Nephron (organoid): ENCODE results near the gene NKD2.

Source experiments
- H3K27ac Mint-ChIP-seq, 3 experiments: 2 replicates each; pipeline ENCODE4 v1.8.0; 2020; ENCODE audit warnings: mixed read lengths in 3 of 3, mild to moderate bottlenecking in 2 of 3, moderate library complexity in 1 of 3
- H3K27me3 Mint-ChIP-seq: 2 replicates; pipeline ENCODE4 v1.8.0; 2021; ENCODE audit warnings: low read depth, mild to moderate bottlenecking, moderate library complexity, mixed read lengths
- H3K36me3 Mint-ChIP-seq: 2 replicates; pipeline ENCODE4 v1.8.0; 2020; ENCODE audit warnings: low read depth, mixed read lengths
- H3K4me1 Mint-ChIP-seq: 2 replicates; pipeline ENCODE4 v1.8.0; 2020; ENCODE audit warnings: mixed read lengths
- H3K4me3 Mint-ChIP-seq, 3 experiments: 2 replicates each; pipeline ENCODE4 v1.8.0; 2020; ENCODE audit warnings: mild to moderate bottlenecking in 3 of 3, mixed read lengths in 3 of 3, moderate library complexity in 2 of 3
- H3K9me3 Mint-ChIP-seq: 2 replicates; pipeline ENCODE4 v1.8.0; 2020; ENCODE audit warnings: mixed read lengths
- TF ChIP-seq, protein P1 (sequence below), 3 experiments: fragments of 200-600 bp; sonication (generic); IDR thresholded peaks; one replicate each; pipeline ENCODE4 v1.5.0; 2021; ENCODE audit warnings: antibody characterized with exemption in 3 of 3; ENCODE audit not compliant: unreplicated experiment in 3 of 3

Gene NKD2

DNA sequence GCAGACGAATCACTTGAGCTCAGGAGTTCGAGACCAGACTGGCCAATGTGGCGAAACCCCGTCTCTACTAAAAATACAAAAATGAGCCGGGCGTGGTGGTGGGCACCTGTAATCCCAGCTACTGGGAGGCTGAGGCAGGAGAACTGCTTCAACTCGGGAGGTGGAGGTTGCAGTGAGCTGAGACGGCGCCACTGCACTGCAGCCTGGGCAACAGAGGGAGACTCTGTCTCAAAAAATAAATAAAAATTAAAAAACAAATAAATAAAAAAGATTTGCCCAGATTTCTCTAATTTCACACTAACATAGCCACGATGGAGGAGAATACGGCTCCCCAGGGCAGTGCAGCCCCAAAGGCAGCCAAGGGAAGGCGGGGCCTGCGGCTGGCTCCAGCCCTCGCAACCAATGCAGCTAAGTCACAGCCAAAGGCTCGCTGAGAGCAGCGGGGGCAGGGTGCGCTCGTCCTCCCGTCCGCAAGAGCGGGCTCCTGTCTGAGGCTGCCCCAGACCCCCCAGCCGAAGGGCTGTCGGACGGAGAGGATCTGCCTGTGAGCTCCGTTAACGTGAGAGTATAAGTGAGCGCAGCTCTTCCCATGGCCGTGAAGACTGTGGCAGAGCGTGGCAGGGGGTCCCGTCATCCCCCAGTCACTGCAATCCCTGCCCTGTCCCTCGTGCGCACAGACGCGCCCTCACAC is 59.7 kb downstream of the NKD2 start:
- no peaks in the 10 kb centered on the region for H3K27me3 Mint-ChIP-seq
- no peak overlapping the region for H3K4me3 Mint-ChIP-seq
- TF ChIP-seq, protein P1, sequence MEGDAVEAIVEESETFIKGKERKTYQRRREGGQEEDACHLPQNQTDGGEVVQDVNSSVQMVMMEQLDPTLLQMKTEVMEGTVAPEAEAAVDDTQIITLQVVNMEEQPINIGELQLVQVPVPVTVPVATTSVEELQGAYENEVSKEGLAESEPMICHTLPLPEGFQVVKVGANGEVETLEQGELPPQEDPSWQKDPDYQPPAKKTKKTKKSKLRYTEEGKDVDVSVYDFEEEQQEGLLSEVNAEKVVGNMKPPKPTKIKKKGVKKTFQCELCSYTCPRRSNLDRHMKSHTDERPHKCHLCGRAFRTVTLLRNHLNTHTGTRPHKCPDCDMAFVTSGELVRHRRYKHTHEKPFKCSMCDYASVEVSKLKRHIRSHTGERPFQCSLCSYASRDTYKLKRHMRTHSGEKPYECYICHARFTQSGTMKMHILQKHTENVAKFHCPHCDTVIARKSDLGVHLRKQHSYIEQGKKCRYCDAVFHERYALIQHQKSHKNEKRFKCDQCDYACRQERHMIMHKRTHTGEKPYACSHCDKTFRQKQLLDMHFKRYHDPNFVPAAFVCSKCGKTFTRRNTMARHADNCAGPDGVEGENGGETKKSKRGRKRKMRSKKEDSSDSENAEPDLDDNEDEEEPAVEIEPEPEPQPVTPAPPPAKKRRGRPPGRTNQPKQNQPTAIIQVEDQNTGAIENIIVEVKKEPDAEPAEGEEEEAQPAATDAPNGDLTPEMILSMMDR (IDR thresholded peaks at IDR 0.05; ENCODE audit: unreplicated experiment in 3 of 3) = no peak

DNA sequence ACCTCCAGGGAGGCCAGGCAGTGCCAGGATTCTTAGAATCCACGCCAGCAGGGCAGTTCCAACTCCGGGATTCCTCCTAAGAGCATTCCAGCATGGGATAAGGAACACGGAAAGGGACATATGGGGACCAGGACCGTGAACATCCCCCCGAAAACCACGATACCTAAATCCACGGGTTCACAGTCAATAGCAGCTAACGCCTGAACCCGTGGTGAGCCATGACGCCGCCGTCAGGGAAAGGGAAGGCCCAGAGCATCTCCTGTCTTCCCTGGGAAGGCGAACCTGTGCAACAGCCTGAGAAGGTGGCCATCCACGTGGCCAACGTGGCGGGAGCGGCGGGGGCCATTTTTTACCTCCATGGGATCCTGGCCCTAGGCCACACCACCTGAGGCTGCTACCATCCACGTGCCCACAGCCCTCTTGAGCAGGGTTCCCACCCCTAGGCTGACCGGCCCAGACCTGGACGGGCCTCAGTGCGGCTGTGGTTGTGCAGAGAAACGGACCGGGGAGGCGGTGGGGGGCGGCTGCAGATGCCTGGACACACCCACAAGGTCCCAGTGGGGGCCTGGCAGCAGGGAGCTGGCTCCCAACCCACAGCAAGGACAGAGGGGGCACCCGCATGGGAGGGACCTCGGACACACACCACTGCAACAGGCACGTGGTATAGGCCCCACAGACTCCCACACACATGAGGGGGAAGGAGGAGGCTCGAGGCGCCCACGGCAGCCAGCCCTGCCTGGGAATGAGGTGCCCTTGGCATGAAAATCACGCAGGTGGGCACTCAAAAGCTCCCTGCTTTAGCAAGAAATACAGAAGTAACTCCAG is 60.5 kb downstream of the NKD2 start:
- Mint-ChIP-seq H3K4me1 (no peaks in the 10 kb centered on the region), H3K9me3 (no peaks in the 10 kb centered on the region), H3K27me3 (no peaks in the 10 kb centered on the region), H3K27ac (no peak overlapping the region), H3K4me3 (no peak overlapping the region), H3K36me3 (peaks cover 15% of the 10 kb centered on the region)
- TF ChIP-seq, protein P1 (IDR thresholded peaks at IDR 0.05; ENCODE audit: unreplicated experiment in 3 of 3) = no peak

More for the DNA sequence above, 59.7 kb downstream of the NKD2 start:
- Mint-ChIP-seq H3K27ac (no peak overlapping the region), H3K9me3 (no peaks in the 10 kb centered on the region), H3K36me3 (peaks cover 11% of the 10 kb centered on the region), H3K4me1 (no peaks in the 10 kb centered on the region)

DNA sequence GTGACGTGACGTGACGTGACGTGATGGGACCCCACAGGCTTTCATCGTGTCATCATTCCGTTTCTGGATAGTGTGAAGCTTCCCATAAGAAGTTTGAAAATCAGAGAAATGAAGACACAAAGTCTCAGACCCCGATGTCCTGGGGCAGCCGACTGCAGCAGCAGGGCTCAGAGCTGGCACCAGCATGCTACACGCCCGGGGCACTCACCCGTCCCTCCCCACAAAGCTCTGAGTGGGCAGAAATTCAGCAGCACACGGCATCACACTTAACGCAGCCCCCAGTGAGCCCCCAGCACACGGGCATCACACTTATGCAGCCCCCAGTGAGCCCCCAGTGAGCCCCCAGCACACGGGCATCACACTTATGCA is 61.1 kb downstream of the NKD2 start:
- TF ChIP-seq, protein P1 (IDR thresholded peaks at IDR 0.05; ENCODE audit: unreplicated experiment in 3 of 3) = no peak
- Mint-ChIP-seq H3K27me3 (no peaks in the 10 kb centered on the region), H3K4me3 (no peak overlapping the region), H3K27ac (no peak overlapping the region), H3K4me1 (no peaks in the 10 kb centered on the region), H3K9me3 (no peaks in the 10 kb centered on the region), H3K36me3 (peaks cover 11% of the 10 kb centered on the region)

DNA sequence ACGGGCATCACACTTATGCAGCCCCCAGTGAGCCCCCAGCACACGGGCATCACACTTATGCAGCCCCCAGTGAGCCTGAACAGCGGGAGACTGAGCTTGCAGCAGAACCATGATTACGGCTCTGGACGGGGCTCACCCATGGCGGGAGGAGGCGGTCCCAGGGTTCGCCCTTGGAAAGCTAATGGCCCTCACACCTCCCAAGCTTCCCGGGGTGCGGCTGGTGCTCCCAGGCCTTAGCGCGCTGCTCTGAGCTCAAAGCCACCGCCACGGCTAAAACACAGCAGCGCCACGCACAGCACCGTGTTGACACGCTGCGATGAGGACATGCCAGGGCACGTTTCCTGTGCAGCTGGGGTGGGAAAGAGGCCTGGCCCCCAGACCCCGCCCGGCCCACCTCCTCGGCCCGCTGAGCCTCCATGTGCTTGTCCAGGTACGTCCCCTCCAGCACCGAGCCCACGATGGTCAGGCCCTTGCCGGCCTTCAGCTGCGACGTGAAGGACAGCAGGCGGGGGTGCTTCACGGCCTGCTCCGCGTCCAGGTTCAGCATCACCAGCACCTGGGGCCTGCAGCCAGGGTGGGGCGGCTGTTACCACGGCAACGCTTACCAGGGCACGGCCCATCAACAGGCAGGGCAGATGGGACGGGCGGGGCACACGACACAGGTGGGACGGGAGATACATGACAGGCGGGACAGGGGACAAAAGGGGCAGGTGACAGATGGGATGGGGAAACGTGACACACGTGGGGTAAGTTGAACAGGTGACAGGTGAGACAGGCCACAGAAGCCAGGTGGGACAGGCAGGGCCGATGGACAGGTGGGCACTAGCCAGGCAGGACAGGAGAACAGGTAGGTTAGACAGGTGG is 64.9 kb downstream of the NKD2 start:
- Mint-ChIP-seq H3K4me3 (no peak overlapping the region), H3K36me3 (peaks cover 5% of the 10 kb centered on the region), H3K27ac (no peak overlapping the region), H3K9me3 (no peaks in the 10 kb centered on the region), H3K4me1 (no peaks in the 10 kb centered on the region), H3K27me3 (peaks cover 3% of the 10 kb centered on the region)
- TF ChIP-seq, protein P1 (IDR thresholded peaks at IDR 0.05; ENCODE audit: unreplicated experiment in 3 of 3) = no peak

DNA sequence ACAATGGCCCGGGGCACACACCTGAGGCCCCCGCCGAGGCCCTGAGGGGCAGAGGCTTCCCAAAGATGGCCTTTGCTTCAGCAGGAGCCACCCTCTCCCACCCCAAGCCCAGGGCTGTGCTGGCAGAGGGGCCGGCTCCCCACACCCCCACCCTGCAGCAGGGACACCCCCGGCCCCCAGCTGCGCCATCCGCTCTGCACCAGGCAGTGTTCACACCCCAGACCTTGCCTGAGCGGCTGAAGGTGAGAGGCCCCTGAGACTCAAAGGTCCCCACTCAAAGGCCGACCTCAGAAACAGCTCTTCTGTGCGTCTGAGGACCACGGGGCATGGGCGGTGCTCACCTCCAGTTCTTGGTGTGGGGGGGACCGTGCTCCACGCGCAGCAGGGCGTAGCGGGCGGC is 65.6 kb downstream of the NKD2 start:
- Mint-ChIP-seq H3K4me3 (no peak overlapping the region), H3K27ac (no peak overlapping the region), H3K27me3 (peaks cover 3% of the 10 kb centered on the region)

More for the DNA sequence above, 65.6 kb downstream of the NKD2 start:
- peaks cover 7% of the 10 kb centered on the region for H3K36me3 Mint-ChIP-seq
- no peaks in the 10 kb centered on the region for H3K9me3 Mint-ChIP-seq
- no peaks in the 10 kb centered on the region for H3K4me1 Mint-ChIP-seq
- TF ChIP-seq, protein P1 (IDR thresholded peaks at IDR 0.05; ENCODE audit: unreplicated experiment in 3 of 3) = no peak
